ENCODE results near the gene TEX22. TPM values are rescaled to one million over a fixed set of nuclear protein-coding genes. Genes with fewer than 3 reads are reported as not detected.

Gene TEX22
- total RNA-seq, 4 donors from 2014 or later, result 0.57 TPM; not detected in 3

GRCh38 chr14:105450864-105451720, 52.8 kb downstream of the TEX22 start:
- H3K4me3 ChIP-seq, result no peak overlapping the region
- no peaks in the 10 kb centered on the region for H3K27me3 ChIP-seq
- intact Hi-C loops (cut with DNase I), result no loop called here
- TF ChIP-seq POLR2A (IDR thresholded peaks at IDR 0.05) (no peak), CTCF (IDR thresholded peaks at IDR 0.05) (no peak)
- 83 to 88% methylated on average over 8 to 12 of the region's 29 CpGs for WGBS, 2 donors
- H3K4me1 ChIP-seq, result peaks cover 0 to 14% (median 0%) of the 10 kb centered on the region in 3 donors
- no peak for DNase-seq
- no peak overlapping the region for H3K27ac ChIP-seq
- peaks cover 11 to 81% (median 24%) of the 10 kb centered on the region in 3 donors for H3K36me3 ChIP-seq
- no peaks in the 10 kb centered on the region for H3K9me3 ChIP-seq

GRCh38 chr14:105452963-105453362, 54.6 kb downstream of the TEX22 start:
- no peak for DNase-seq
- Histone ChIP-seq H3K4me1 (peaks cover 0 to 14% (median 0%) of the 10 kb centered on the region in 3 donors), H3K9me3 (no peaks in the 10 kb centered on the region), H3K27me3 (no peaks in the 10 kb centered on the region), H3K27ac (no peak overlapping the region), H3K36me3 (peaks cover 11 to 88% (median 24%) of the 10 kb centered on the region in 3 donors), H3K4me3 (no peak overlapping the region)
- intact Hi-C loops (cut with DNase I), result no loop called here
- 42 to 93% methylated on average over 2 to 13 of the region's 14 CpGs for WGBS, 2 donors
- no peak for TF ChIP-seq CTCF (IDR thresholded peaks at IDR 0.05)
- TF ChIP-seq POLR2A (IDR thresholded peaks at IDR 0.05), result no peak

GRCh38 chr14:105453847-105454246, 55.5 kb downstream of the TEX22 start:
- H3K36me3 ChIP-seq, result peaks cover 11 to 97% (median 24%) of the 10 kb centered on the region in 3 donors
- 84 to 86% methylated on average over 7 to 8 of the region's 14 CpGs for WGBS, 2 donors
- no peak for DNase-seq

GRCh38 chr14:105455086-105455640, 56.8 kb downstream of the TEX22 start:
- H3K4me1 ChIP-seq, result no peaks in the 10 kb centered on the region
- intact Hi-C loops (cut with DNase I), result no loop called here
- no peaks in the 10 kb centered on the region for H3K27me3 ChIP-seq
- H3K4me3 ChIP-seq, result no peak overlapping the region
- no peaks in the 10 kb centered on the region for H3K9me3 ChIP-seq
- no peak for DNase-seq
- H3K36me3 ChIP-seq, result peaks cover 11 to 86% (median 23%) of the 10 kb centered on the region in 3 donors
- H3K27ac ChIP-seq, result no peak overlapping the region
- no peak for TF ChIP-seq POLR2A (IDR thresholded peaks at IDR 0.05)
- no peak for TF ChIP-seq CTCF (IDR thresholded peaks at IDR 0.05)
- 82 to 88% methylated on average over 6 to 16 of the region's 22 CpGs for WGBS, 2 donors

More at GRCh38 chr14:105453847-105454246, 55.5 kb downstream of the TEX22 start:
- Histone ChIP-seq H3K4me1 (peaks cover 0 to 6% (median 0%) of the 10 kb centered on the region in 3 donors), H3K27me3 (no peaks in the 10 kb centered on the region), H3K4me3 (no peak overlapping the region), H3K9me3 (no peaks in the 10 kb centered on the region), H3K27ac (no peak overlapping the region)
- TF ChIP-seq CTCF (IDR thresholded peaks at IDR 0.05), result no peak
- TF ChIP-seq POLR2A (IDR thresholded peaks at IDR 0.05), result no peak
- intact Hi-C loops (cut with DNase I), result no loop called here

Measured in esophagus squamous epithelium (tissue), 5 donors.